Fibroblast of lung (primary cell): ENCODE measurements around the gene FAR1. TPM values are rescaled to one million over a fixed set of nuclear protein-coding genes. Genes with fewer than 3 reads are reported as not detected.
A peak's percentile ranks its signal among the peaks of the same experiment; 100 is the strongest.

ENCODE experiments used
- DNase-seq, 2 donors: peaks; one replicate each; pipeline versions ENCODE4 v3.0.0 to v3.0.0-alpha.2; 2010; ENCODE audit warnings: low read depth in 2 of 2
- H2AFZ ChIP-seq: 2 replicates; pipeline ENCODE4 v1.5.1; 2012; ENCODE audit warnings: low read length, control low read depth, inconsistent platforms
- H3K27ac ChIP-seq: 2 replicates; pipeline ENCODE4 v1.5.1; 2011; ENCODE audit warnings: low read length, control low read depth; ENCODE audit not compliant: insufficient read depth
- H3K27me3 ChIP-seq: 2 replicates; pipeline ENCODE4 v1.5.1; 2011; ENCODE audit warnings: mild to moderate bottlenecking, low read length; ENCODE audit not compliant: control insufficient read depth, insufficient read depth
- H3K36me3 ChIP-seq: 2 replicates; pipeline ENCODE4 v1.5.1; 2011; ENCODE audit warnings: low read length; ENCODE audit not compliant: control insufficient read depth, insufficient read depth
- H3K4me1 ChIP-seq: 2 replicates; pipeline ENCODE4 v1.5.1; 2011; ENCODE audit warnings: low read length; ENCODE audit not compliant: control insufficient read depth, insufficient read depth; ENCODE audit errors: extremely low read depth
- H3K4me2 ChIP-seq: 2 replicates; pipeline ENCODE4 v1.5.1; 2011; ENCODE audit warnings: low read length, control low read depth; ENCODE audit not compliant: insufficient read depth; ENCODE audit errors: extremely low read depth
- H3K4me3 ChIP-seq, 4 experiments: fragments of 200-600 bp in 1 of 4; sonication (generic) in 1 of 4; replicated peaks in 1 of 4; 2 replicates each; pipeline ENCODE4 v1.5.1; 2011 to 2016; ENCODE audit warnings: low read length in 4 of 4, low read depth in 3 of 4, mild to moderate bottlenecking in 3 of 4, control low read depth in 2 of 4, inconsistent platforms in 1 of 4, mixed read lengths in 1 of 4; ENCODE audit not compliant: insufficient read depth in 1 of 4; ENCODE audit errors: control extremely low read depth in 1 of 4
- H3K79me2 ChIP-seq: 2 replicates; pipeline ENCODE4 v1.5.1; 2012; ENCODE audit warnings: mild to moderate bottlenecking, low read length, inconsistent platforms; ENCODE audit not compliant: control insufficient read depth, insufficient read depth
- H3K9ac ChIP-seq: 2 replicates; pipeline ENCODE4 v1.5.1; 2011; ENCODE audit warnings: mild to moderate bottlenecking, low read length, control low read depth; ENCODE audit not compliant: insufficient read depth
- H3K9me3 ChIP-seq: 2 replicates; pipeline ENCODE4 v1.5.1; 2012; ENCODE audit warnings: low read depth, low read length; ENCODE audit not compliant: control insufficient read depth, insufficient read depth
- H4K20me1 ChIP-seq: 2 replicates; pipeline ENCODE4 v1.5.1; 2011; ENCODE audit warnings: low read length; ENCODE audit not compliant: control insufficient read depth, insufficient read depth; ENCODE audit errors: extremely low read depth
- EZH2 ChIP-seq: IDR thresholded peaks from 2 replicates; pipeline ENCODE4 v1.5.1; 2012; ENCODE audit warnings: low read length, control low read depth, mild to moderate bottlenecking; ENCODE audit errors: missing control alignments
- polyA plus RNA-seq, 2 donors: library from polyadenylated mRNA; depleted of rRNA in 1 of 2; stranded (reverse) in 1 of 2; unstranded in 1 of 2; fragments of >200 nt; gene quantifications; 2 replicates each; pipeline ENCODE4 v1.2.1, GENCODE V29; 2011 to 2012; ENCODE audit warnings: missing spikeins in 1 of 2
- total RNA-seq: library from RNA; depleted of rRNA; stranded (reverse); fragments of >200 nt; gene quantifications from 2 replicates; pipeline ENCODE4 v1.2.1, GENCODE V29; 2014
- TF ChIP-seq, protein P1 (sequence below), 2 donors: IDR thresholded peaks in 1 of 2; conservative IDR thresholded peaks in 1 of 2; 1 replicate in 1 of 2; 2 replicates in 1 of 2; pipeline ENCODE4 v1.5.1; 2011 to 2012; ENCODE audit warnings: low read length in 2 of 2, control low read depth in 1 of 2, inconsistent platforms in 1 of 2, low read depth in 1 of 2, mild to moderate bottlenecking in 1 of 2

The FAR1 gene
- total and polyA plus RNA-seq, 2 donors (not counting 1 experiment from before 2014, with no cell fraction given): 58.1 to 69.1 TPM

DNA sequence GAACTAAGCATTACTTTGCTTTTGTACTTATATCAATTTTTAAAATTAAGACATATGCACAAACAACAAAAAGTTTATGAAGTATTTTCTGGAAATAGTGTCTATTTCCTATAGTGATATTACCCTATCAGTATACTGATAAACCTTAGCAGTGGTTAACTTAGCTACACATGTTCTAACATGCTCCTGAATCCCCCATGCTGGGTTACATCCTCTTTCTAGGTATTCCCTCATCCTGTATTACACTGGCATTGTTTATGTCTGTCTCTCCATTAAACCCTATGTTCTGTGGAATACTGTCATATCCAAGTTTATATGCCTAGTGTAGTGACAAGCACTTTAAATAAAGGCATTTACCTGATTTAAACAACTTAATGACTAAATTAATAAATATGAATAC, 1.8 kb upstream of the FAR1 start:
- Histone ChIP-seq H3K4me3 (no peak overlapping the region), H3K27ac (no peak overlapping the region), H3K9ac (no peak overlapping the region), H3K27me3 (no peaks in the 10 kb centered on the region), H3K4me2 (no peak overlapping the region), H3K9me3 (no peaks in the 10 kb centered on the region), H4K20me1 (no peaks in the 10 kb centered on the region), H3K4me1 (no peaks in the 10 kb centered on the region), H2AFZ (no peak overlapping the region), H3K36me3 (no peaks in the 10 kb centered on the region), H3K79me2 (peaks cover 28% of the 10 kb centered on the region)
- DNase-seq: no peak
- no peak for TF ChIP-seq EZH2
- TF ChIP-seq, protein P1, sequence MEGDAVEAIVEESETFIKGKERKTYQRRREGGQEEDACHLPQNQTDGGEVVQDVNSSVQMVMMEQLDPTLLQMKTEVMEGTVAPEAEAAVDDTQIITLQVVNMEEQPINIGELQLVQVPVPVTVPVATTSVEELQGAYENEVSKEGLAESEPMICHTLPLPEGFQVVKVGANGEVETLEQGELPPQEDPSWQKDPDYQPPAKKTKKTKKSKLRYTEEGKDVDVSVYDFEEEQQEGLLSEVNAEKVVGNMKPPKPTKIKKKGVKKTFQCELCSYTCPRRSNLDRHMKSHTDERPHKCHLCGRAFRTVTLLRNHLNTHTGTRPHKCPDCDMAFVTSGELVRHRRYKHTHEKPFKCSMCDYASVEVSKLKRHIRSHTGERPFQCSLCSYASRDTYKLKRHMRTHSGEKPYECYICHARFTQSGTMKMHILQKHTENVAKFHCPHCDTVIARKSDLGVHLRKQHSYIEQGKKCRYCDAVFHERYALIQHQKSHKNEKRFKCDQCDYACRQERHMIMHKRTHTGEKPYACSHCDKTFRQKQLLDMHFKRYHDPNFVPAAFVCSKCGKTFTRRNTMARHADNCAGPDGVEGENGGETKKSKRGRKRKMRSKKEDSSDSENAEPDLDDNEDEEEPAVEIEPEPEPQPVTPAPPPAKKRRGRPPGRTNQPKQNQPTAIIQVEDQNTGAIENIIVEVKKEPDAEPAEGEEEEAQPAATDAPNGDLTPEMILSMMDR (conservative IDR thresholded peaks at IDR 0.05 in 1 of 2, IDR thresholded peaks at IDR 0.05 in 1 of 2; ENCODE audit: low read depth in 1 of 2, low read length in 2 of 2): no peak

DNA sequence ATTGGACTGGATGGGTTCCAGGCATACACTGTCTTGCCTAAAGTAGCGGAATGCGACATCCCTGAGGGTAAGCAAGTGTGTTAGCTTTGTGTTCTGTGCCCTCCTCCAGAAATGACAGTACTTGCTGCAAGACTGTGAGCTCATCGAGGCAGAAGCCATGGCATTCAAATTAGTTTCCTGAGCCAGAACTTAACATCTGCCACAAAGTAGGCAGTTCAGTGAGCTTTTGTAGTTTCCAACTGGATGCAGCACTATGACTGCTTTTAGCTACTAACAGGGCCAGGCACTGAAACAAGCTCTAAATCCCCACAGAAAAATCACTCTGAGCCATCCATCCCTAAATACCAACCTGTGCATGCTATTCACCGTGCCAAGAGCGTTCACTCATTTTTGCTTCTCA, 1.2 kb upstream of the FAR1 start:
- Histone ChIP-seq H3K79me2 (peaks cover 33% of the 10 kb centered on the region), H3K9me3 (no peaks in the 10 kb centered on the region), H3K27ac (no peak overlapping the region), H3K36me3 (no peaks in the 10 kb centered on the region), H3K4me1 (no peaks in the 10 kb centered on the region), H3K9ac (no peak overlapping the region), H3K4me2 (peak overlapping the region; percentile 97), H3K4me3 (peak overlapping the region in 2 of 4 experiments; percentile 75 to 87), H2AFZ (peak overlapping the region; percentile 63), H4K20me1 (no peaks in the 10 kb centered on the region), H3K27me3 (no peaks in the 10 kb centered on the region)
- DNase-seq: peak in 1 of 2 donors; percentile 48
- TF ChIP-seq EZH2: no peak
- TF ChIP-seq, protein P1 (conservative IDR thresholded peaks at IDR 0.05 in 1 of 2, IDR thresholded peaks at IDR 0.05 in 1 of 2; ENCODE audit: low read depth in 1 of 2, low read length in 2 of 2): no peak

DNA sequence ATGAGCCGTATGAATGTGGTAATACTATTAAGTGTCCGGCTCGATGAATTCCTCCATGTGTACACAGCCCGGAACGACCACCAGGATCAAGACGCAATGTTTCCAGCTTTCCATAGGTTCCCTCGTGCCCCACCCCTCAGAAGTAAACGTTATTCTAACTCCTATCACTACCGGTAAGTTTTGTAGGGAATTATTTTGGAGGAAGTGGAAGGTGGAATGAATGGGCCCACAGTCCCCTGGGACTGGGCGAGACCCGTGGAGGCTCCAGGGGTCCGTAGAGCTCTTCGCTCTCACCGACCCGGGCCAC, 720 bp upstream of the FAR1 start:
- Histone ChIP-seq H3K4me1 (no peaks in the 10 kb centered on the region), H3K27me3 (no peaks in the 10 kb centered on the region), H3K4me2 (peak overlapping the region; percentile 97), H3K9ac (peak overlapping the region; percentile 64), H3K36me3 (no peaks in the 10 kb centered on the region), H3K9me3 (no peaks in the 10 kb centered on the region), H2AFZ (peak overlapping the region; percentile 94), H3K79me2 (peaks cover 38% of the 10 kb centered on the region), H4K20me1 (no peaks in the 10 kb centered on the region), H3K4me3 (peak overlapping the region; percentile 55 to 87 (median 66)), H3K27ac (peak overlapping the region; percentile 60)
- TF ChIP-seq EZH2: no peak
- TF ChIP-seq, protein P1 (conservative IDR thresholded peaks at IDR 0.05 in 1 of 2, IDR thresholded peaks at IDR 0.05 in 1 of 2; ENCODE audit: low read depth in 1 of 2, low read length in 2 of 2): no peak
- DNase-seq: no peak
